ENCODE results near the gene TRIP4.
A peak's percentile ranks its signal among the peaks of the same experiment; 100 is the strongest.
"Not testable (repeated sequence)": the region's sequence is repeated elsewhere in the genome, so short reads cannot be mapped to it uniquely, and the experiment has no call there.

TRIP4 gene

DNA sequence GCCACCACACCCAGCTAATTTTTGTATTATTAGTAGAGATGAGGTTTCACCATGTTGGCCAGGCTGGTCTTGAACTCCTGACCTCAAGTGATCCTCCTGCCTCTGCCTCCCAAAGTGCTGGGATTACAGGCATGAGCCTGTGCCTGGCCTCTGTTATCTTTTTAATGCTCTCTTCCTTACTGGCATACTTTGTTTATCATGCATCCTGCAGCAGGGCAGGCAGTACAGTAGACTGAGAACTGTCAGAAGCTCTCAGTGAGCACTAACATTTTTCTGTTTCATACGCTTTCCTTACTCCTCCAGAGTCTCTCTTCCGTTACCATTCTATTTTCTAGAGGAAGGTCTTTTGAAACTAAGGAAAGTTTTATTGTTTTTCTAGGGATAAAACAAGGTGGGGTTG, 108.3 kb downstream of the TRIP4 start:
- not testable (repeated sequence) for DNase-seq

GRCh38 chr15:64500695-64501395, 113.2 kb downstream of the TRIP4 start:
- no peak for DNase-seq

DNA sequence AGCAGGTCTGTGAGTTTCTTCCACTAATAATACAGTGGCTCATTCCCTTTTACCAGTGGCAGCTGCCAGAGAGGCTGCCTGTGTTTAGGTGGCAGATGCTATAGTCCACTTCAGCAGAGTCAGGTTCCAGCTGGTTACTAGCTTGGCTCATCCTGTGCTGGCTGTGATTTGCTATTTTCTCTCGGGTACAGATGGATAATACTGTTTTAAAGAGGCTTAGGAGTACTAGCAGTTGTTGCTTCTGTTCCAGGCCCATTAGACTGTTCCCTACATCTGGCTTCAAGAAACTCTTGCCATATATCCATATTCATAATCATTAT, 113.7 kb downstream of the TRIP4 start:
- no peak for DNase-seq

- DNase-seq = no peak
Measured at GRCh38 chr15:64502151-64502550, 114.5 kb downstream of the TRIP4 start.

DNA sequence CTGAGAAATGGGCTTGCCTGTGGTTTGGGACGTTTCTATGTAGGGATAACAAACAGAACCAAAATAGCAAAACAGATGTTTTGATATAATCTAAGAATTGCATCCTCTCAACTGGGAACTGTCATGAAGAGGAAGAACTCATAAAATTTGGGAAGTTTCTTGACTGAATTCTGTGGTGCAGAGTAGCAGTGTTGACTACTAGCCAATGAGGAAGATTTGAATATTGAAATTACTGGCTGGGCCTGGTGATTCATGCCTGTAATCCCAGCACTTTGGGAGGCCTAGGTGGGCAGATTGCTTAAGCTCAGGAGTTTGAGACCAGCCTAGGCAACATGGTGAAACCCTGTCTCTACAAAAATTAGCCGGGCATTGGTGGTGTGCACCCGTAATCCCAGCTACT, 114.9 kb downstream of the TRIP4 start:
- DNase-seq = peak in 1 of 2 experiments; percentile 22

- peak; percentile 24 to 33 for DNase-seq
Measured at GRCh38 chr15:64503197-64503596, 115.6 kb downstream of the TRIP4 start.

GRCh38 chr15:64503640-64504039, 116.0 kb downstream of the TRIP4 start:
- DNase-seq = no peak

Measured in Kasumi-1 (cell line).